NCI-H82 (cell line): ENCODE results near the gene ARHGAP20.

ENCODE experiments used
- DNase-seq: peaks from one replicate; lab custom pipeline; 2025; lab: John Stamatoyannopoulos, UW

Gene ARHGAP20

DNA sequence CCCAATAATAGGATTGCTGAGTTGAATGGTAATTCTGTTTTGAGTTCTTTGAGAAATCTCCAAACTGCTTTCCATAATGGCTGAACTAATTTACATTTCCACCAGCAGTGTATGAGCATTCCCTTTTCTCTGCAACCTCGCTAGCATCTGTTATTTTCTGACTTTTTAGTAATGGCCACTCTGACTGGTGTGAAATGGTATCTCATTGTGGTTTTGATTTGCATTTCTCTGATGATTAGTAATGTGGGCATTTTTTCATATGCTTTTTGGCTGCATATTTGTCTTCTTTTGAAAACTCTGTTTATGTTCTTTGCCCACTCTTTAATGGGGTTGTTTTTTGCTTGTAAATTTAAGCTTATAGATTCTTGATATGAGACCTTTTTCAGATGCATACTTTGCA, 185.1 kb downstream of the ARHGAP20 start:
- no peak for DNase-seq
